Hippocampal formation (tissue), 2 donors: Measurements from ENCODE around the gene PIR.

ENCODE experiments used
- DNase-seq, 2 donors: peaks; one replicate each; lab custom pipeline; 2025; lab: John Stamatoyannopoulos, UW

Gene PIR

GRCh38 chrX:15416133-15416993 lies 76.8 kb downstream of the PIR start:
- no peak for DNase-seq

GRCh38 chrX:15413101-15413500 lies 80.0 kb downstream of the PIR start:
- DNase-seq, result no peak

GRCh38 chrX:15410947-15411346 lies 82.2 kb downstream of the PIR start:
- DNase-seq, result no peak

- no peak for DNase-seq
These were observed 82.7 kb downstream of the PIR start for GRCh38 chrX:15410430-15410829.

GRCh38 chrX:15405846-15406245 lies 87.3 kb downstream of the PIR start:
- DNase-seq, result no peak

- no peak for DNase-seq
These were observed 88.6 kb downstream of the PIR start for GRCh38 chrX:15404401-15405096.

GRCh38 chrX:15401378-15401777 lies 91.8 kb downstream of the PIR start:
- DNase-seq, result no peak

- no peak for DNase-seq
These were observed 93.2 kb downstream of the PIR start for GRCh38 chrX:15399962-15400391.

- no peak for DNase-seq
These were observed 94.3 kb downstream of the PIR start for GRCh38 chrX:15398874-15399273.

- DNase-seq, result no peak
These were observed 97.3 kb downstream of the PIR start for GRCh38 chrX:15395789-15396188.

- no peak for DNase-seq
These were observed 101.3 kb downstream of the PIR start for GRCh38 chrX:15391850-15392249.

GRCh38 chrX:15384304-15384703 lies 108.8 kb downstream of the PIR start, which contains the start of gene VEGFD:
VEGFD (minus strand) TSS chrX:15384413; CDS start chrX:15383946, 467 bp downstream.
- no peak for DNase-seq

GRCh38 chrX:15382813-15383212 lies 110.3 kb downstream of the PIR start:
- DNase-seq, result no peak

GRCh38 chrX:15376956-15377355 lies 116.2 kb downstream of the PIR start:
- no peak for DNase-seq

- no peak for DNase-seq
These were observed 119.2 kb downstream of the PIR start for GRCh38 chrX:15373976-15374375.

- DNase-seq, result no peak
These were observed 126.4 kb downstream of the PIR start for GRCh38 chrX:15366506-15367352.

GRCh38 chrX:15359701-15360100 lies 133.4 kb downstream of the PIR start:
- DNase-seq, result no peak

GRCh38 chrX:15358533-15358932 lies 134.6 kb downstream of the PIR start:
- no peak for DNase-seq

- no peak for DNase-seq
These were observed 136.7 kb downstream of the PIR start for GRCh38 chrX:15356444-15356843.

GRCh38 chrX:15350329-15350996 lies 142.7 kb downstream of the PIR start:
- DNase-seq, result no peak

GRCh38 chrX:15349046-15349445 lies 144.1 kb downstream of the PIR start:
- DNase-seq, result peak; percentile 7 to 52

GRCh38 chrX:15345976-15346375 lies 147.2 kb downstream of the PIR start:
- no peak for DNase-seq
